CD8-positive, alpha-beta memory T cell (primary cell): ENCODE results near the gene AMBRA1. TPM values are rescaled to one million over a fixed set of nuclear protein-coding genes. Genes with fewer than 3 reads are reported as not detected.

Experiments
- CTCF ChIA-PET: fragments of 350-600 bp; sonication (Branson Sonifier 250); formaldehyde crosslinking; loops from one replicate; lab custom pipeline; 2021; ENCODE audit warnings: antibody characterized with exemption; lab: Charles Lee
- POLR2A ChIA-PET: fragments of 350-600 bp; sonication (Branson Sonifier 250); formaldehyde crosslinking; loops from one replicate; lab custom pipeline; 2021; ENCODE audit warnings: antibody characterized with exemption; lab: Charles Lee
- DNase-seq, 5 donors: peaks; one replicate each; pipeline versions ENCODE4 v3.0.0 to v3.0.0-alpha.2; 2020 to 2022; ENCODE audit warnings: mixed read lengths in 1 of 5
- H3K27ac ChIP-seq: one replicate; pipeline ENCODE4 v1.7.0; 2013; ENCODE audit warnings: low read depth, mild to moderate bottlenecking, low read length, moderate library complexity
- H3K27me3 ChIP-seq: 2 replicates; pipeline ENCODE4 v1.7.0; 2013; ENCODE audit warnings: low read length, mild to moderate bottlenecking; ENCODE audit not compliant: insufficient read depth, poor library complexity, severe bottlenecking
- H3K36me3 ChIP-seq: 2 replicates; pipeline ENCODE4 v1.7.0; 2013; ENCODE audit warnings: mild to moderate bottlenecking, low read length, moderate library complexity; ENCODE audit not compliant: insufficient read depth
- H3K4me1 ChIP-seq: 2 replicates; pipeline ENCODE4 v1.7.0; 2013; ENCODE audit warnings: mild to moderate bottlenecking, low read length, moderate library complexity; ENCODE audit not compliant: insufficient read depth
- H3K4me3 ChIP-seq: 2 replicates; pipeline ENCODE4 v1.7.0; 2013; ENCODE audit warnings: mild to moderate bottlenecking, low read length
- H3K9me3 ChIP-seq: 2 replicates; pipeline ENCODE4 v1.7.0; 2013; ENCODE audit warnings: mild to moderate bottlenecking, low read length
- H3K27ac Mint-ChIP-seq, 8 donors: one replicate each; pipeline ENCODE4 v1.8.0; 2020 to 2021; ENCODE audit warnings: mixed read lengths in 8 of 8, mild to moderate bottlenecking in 6 of 8, inconsistent platforms in 3 of 8, moderate library complexity in 3 of 8
- H3K27me3 Mint-ChIP-seq, 2 donors: one replicate each; pipeline ENCODE4 v1.8.0; 2020 to 2021; ENCODE audit warnings: mixed read lengths in 2 of 2, mild to moderate bottlenecking in 1 of 2, moderate library complexity in 1 of 2
- H3K36me3 Mint-ChIP-seq, 3 donors: one replicate each; pipeline ENCODE4 v1.8.0; 2020 to 2021; ENCODE audit warnings: mixed read lengths in 3 of 3, inconsistent platforms in 1 of 3, mild to moderate bottlenecking in 1 of 3
- H3K4me1 Mint-ChIP-seq, 3 donors: one replicate each; pipeline ENCODE4 v1.8.0; 2020 to 2021; ENCODE audit warnings: mixed read lengths in 3 of 3, inconsistent platforms in 1 of 3, mild to moderate bottlenecking in 1 of 3
- H3K4me3 Mint-ChIP-seq, 7 donors: one replicate each; pipeline ENCODE4 v1.8.0; 2020 to 2021; ENCODE audit warnings: mixed read lengths in 7 of 7, mild to moderate bottlenecking in 6 of 7, moderate library complexity in 4 of 7, inconsistent platforms in 2 of 7
- H3K9me3 Mint-ChIP-seq, 5 donors: one replicate each; pipeline ENCODE4 v1.8.0; 2020 to 2022; ENCODE audit warnings: mixed read lengths in 5 of 5, mild to moderate bottlenecking in 3 of 5, moderate library complexity in 2 of 5, inconsistent platforms in 1 of 5
- polyA plus RNA-seq: library from polyadenylated mRNA; unstranded; fragments of 300-500 nt; fragmentation: Illumina TruSeq; gene quantifications from one replicate; pipeline ENCODE4 v1.2.3, GENCODE V29; 2021
- total RNA-seq, 2 experiments: library from RNA; stranded (reverse); gene quantifications; one replicate each; pipeline ENCODE4 v1.2.3, GENCODE V29; 2021

Gene AMBRA1
- total and polyA plus RNA-seq, 3 experiments from 2014 or later: 13.6 to 33.3 (median 31.3) TPM

DNA sequence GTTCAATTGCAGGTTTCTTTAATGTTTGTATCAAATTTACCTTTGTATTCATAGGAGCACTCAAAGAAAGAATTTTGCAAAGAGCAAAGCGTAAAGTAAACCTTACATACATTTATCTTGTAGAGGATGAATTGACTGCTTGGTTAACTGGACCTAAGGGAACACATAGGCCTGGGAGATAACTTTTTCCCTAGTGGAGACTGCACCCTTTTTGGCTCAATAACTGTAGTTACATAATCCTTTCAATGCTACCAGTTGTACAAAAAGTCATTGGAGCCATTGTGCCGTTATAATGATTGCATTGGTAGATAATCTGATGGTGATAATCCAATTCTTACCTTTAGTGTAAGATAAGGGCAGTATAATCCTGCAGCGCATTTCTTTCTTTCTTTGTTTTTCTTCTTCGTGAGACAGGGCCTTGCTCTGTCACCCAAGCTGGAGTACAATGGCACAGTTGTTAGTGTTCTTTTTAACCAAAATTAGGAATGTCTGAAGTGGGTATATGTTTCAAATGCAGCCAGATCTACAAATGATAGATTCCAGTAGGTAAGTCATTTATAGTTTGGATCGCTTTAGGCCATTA lies 41.8 kb upstream of the AMBRA1 start:
- H3K36me3 ChIP-seq: peaks cover 31% of the 10 kb centered on the region
- no peak for DNase-seq
- H3K9me3 ChIP-seq: no peaks in the 10 kb centered on the region
- no peak overlapping the region for H3K4me3 ChIP-seq
- POLR2A ChIA-PET: no interaction called here
- Mint-ChIP-seq H3K27ac (no peak overlapping the region), H3K4me1 (peaks cover 24 to 49% (median 38%) of the 10 kb centered on the region in 3 donors), H3K9me3 (no peaks in the 10 kb centered on the region), H3K27me3 (no peaks in the 10 kb centered on the region), H3K36me3 (peaks cover 0 to 56% (median 12%) of the 10 kb centered on the region in 3 donors), H3K4me3 (no peak overlapping the region)
- CTCF ChIA-PET: no interaction called here
- H3K27me3 ChIP-seq: no peaks in the 10 kb centered on the region
- no peak overlapping the region for H3K27ac ChIP-seq
- H3K4me1 ChIP-seq: no peaks in the 10 kb centered on the region

- Mint-ChIP-seq H3K27ac (no peak overlapping the region), H3K9me3 (no peaks in the 10 kb centered on the region), H3K4me3 (no peak overlapping the region), H3K4me1 (peaks cover 23 to 45% (median 35%) of the 10 kb centered on the region in 3 donors), H3K36me3 (peaks cover 0 to 58% (median 8%) of the 10 kb centered on the region in 3 donors), H3K27me3 (no peaks in the 10 kb centered on the region)
- DNase-seq: no peak
- H3K4me1 ChIP-seq: no peaks in the 10 kb centered on the region
- H3K27ac ChIP-seq: no peak overlapping the region
- peaks cover 37% of the 10 kb centered on the region for H3K36me3 ChIP-seq
- CTCF ChIA-PET: no interaction called here
- no peak overlapping the region for H3K4me3 ChIP-seq
- no peaks in the 10 kb centered on the region for H3K27me3 ChIP-seq
- POLR2A ChIA-PET: no interaction called here
- H3K9me3 ChIP-seq: no peaks in the 10 kb centered on the region
Measured at GRCh38 chr11:46633291-46634217, 39.7 kb upstream of the AMBRA1 start.

GRCh38 chr11:46632502-46632901 lies 38.7 kb upstream of the AMBRA1 start:
- H3K27me3 Mint-ChIP-seq: no peaks in the 10 kb centered on the region
- no peak for DNase-seq
- Histone ChIP-seq H3K36me3 (peaks cover 35% of the 10 kb centered on the region), H3K4me3 (no peak overlapping the region), H3K27ac (no peak overlapping the region), H3K27me3 (no peaks in the 10 kb centered on the region), H3K9me3 (no peaks in the 10 kb centered on the region), H3K4me1 (no peaks in the 10 kb centered on the region)
- H3K27ac Mint-ChIP-seq: peak overlapping the region in 5 of 8 donors; percentile 22 to 80 (median 66)
- CTCF ChIA-PET: no interaction called here
- no peak overlapping the region for H3K4me3 Mint-ChIP-seq
- peaks cover 20 to 42% (median 33%) of the 10 kb centered on the region in 3 donors for H3K4me1 Mint-ChIP-seq
- POLR2A ChIA-PET: no interaction called here
- no peaks in the 10 kb centered on the region for H3K9me3 Mint-ChIP-seq
- peaks cover 0 to 52% (median 6%) of the 10 kb centered on the region in 3 donors for H3K36me3 Mint-ChIP-seq

DNA sequence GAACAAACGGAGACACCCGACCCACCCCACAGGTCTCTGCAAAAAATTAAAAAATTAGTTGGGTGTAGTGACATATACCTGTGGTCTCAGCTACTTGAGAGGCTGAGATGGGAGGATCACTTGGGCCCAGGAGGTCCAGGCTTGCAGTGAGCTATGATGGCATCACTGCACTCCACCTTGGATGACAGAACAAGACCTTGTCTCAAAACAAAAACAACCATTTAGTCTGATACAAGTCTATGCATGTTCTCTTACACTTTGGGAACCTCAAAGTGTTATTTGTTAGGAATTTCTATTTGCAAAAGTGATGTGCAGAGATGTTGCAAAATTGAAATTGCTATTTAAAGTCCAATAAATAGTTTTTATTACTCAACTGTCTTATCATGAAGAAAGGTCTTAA lies 37.9 kb upstream of the AMBRA1 start:
- Mint-ChIP-seq H3K27ac (peak overlapping the region in 1 of 8 donors; percentile 54), H3K4me1 (peaks cover 18 to 42% (median 35%) of the 10 kb centered on the region in 3 donors), H3K9me3 (no peaks in the 10 kb centered on the region), H3K36me3 (peaks cover 0 to 50% (median 6%) of the 10 kb centered on the region in 3 donors), H3K4me3 (no peak overlapping the region), H3K27me3 (no peaks in the 10 kb centered on the region)
- Histone ChIP-seq H3K27me3 (no peaks in the 10 kb centered on the region), H3K4me3 (no peak overlapping the region), H3K27ac (no peak overlapping the region), H3K9me3 (no peaks in the 10 kb centered on the region), H3K36me3 (peaks cover 29% of the 10 kb centered on the region), H3K4me1 (no peaks in the 10 kb centered on the region)
- DNase-seq: no peak
- CTCF ChIA-PET: no interaction called here
- POLR2A ChIA-PET: interaction anchor here (0.6 kb wide), 1 partner anchor 674 kb away, joined by 5 read pairs; no protein-coding TSS in a partner anchor

DNA sequence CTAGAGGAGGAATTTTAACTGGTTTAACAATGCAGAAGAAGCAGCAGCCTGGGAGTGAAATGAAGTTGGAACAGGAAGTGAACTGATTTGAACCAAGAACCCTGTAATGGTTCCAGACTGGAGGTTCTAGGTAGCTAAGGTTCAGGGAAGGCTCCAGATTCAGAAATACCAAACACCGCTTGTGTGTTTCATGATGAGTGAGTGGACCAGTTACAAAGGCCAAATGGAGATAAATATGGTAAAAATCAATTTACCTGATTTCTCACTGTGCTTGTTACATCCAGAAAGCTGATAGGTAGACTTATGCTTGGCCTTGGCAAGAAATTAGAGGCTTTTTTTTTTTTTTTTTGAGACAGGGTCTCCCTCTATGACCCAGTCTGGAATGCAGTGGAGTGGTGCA lies 36.4 kb upstream of the AMBRA1 start:
- Histone ChIP-seq H3K9me3 (no peaks in the 10 kb centered on the region), H3K27ac (no peak overlapping the region), H3K27me3 (no peaks in the 10 kb centered on the region), H3K36me3 (peaks cover 24% of the 10 kb centered on the region), H3K4me1 (no peaks in the 10 kb centered on the region), H3K4me3 (no peak overlapping the region)
- DNase-seq: no peak
- H3K36me3 Mint-ChIP-seq: peaks cover 0 to 53% (median 6%) of the 10 kb centered on the region in 3 donors
- H3K9me3 Mint-ChIP-seq: no peaks in the 10 kb centered on the region
- H3K4me3 Mint-ChIP-seq: no peak overlapping the region
- H3K27ac Mint-ChIP-seq: no peak overlapping the region
- H3K4me1 Mint-ChIP-seq: peaks cover 22 to 46% (median 38%) of the 10 kb centered on the region in 3 donors
- no peaks in the 10 kb centered on the region for H3K27me3 Mint-ChIP-seq
- ChIA-PET CTCF (no interaction called here), POLR2A (interaction anchor here (0.9 kb wide), 1 partner anchor 12 kb away, joined by 3 read pairs; no protein-coding TSS in a partner anchor)

DNA sequence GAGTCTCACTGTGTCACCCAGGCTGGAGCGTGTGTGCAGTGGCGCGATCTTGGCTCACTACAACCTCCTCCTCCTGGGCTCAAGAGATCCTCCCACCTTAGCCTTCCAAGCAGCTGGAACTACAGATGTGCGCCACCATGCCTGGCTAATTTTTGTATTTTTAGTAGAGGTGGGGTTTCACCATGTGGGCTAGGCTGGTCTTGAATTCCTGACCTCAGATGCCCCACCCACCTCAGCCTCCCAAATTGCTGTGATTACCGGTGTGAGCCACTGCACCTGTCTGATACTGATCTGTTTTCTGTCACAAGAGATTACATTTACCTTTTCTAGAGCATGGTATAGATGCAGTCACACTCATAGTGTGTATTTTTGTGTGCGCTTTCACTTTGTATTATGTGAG lies 35.1 kb upstream of the AMBRA1 start:
- no peaks in the 10 kb centered on the region for H3K4me1 ChIP-seq
- Mint-ChIP-seq H3K36me3 (peaks cover 0 to 64% (median 6%) of the 10 kb centered on the region in 3 donors), H3K4me3 (no peak overlapping the region), H3K27me3 (no peaks in the 10 kb centered on the region), H3K4me1 (peaks cover 29 to 58% (median 48%) of the 10 kb centered on the region in 3 donors), H3K9me3 (no peaks in the 10 kb centered on the region), H3K27ac (peak overlapping the region in 2 of 8 donors; percentile 46 to 66)
- POLR2A ChIA-PET: no interaction called here
- DNase-seq: no peak
- H3K27ac ChIP-seq: no peak overlapping the region
- peaks cover 28% of the 10 kb centered on the region for H3K36me3 ChIP-seq
- no peaks in the 10 kb centered on the region for H3K9me3 ChIP-seq
- no peak overlapping the region for H3K4me3 ChIP-seq
- no peaks in the 10 kb centered on the region for H3K27me3 ChIP-seq
- CTCF ChIA-PET: no interaction called here

- no peak overlapping the region for H3K4me3 ChIP-seq
- peak overlapping the region in 1 of 8 donors; percentile 46 for H3K27ac Mint-ChIP-seq
- H3K27me3 ChIP-seq: no peaks in the 10 kb centered on the region
- no peaks in the 10 kb centered on the region for H3K9me3 Mint-ChIP-seq
- peaks cover 5% of the 10 kb centered on the region for H3K4me1 ChIP-seq
- H3K36me3 Mint-ChIP-seq: peaks cover 0 to 66% (median 14%) of the 10 kb centered on the region in 3 donors
- CTCF ChIA-PET: no interaction called here
- POLR2A ChIA-PET: no interaction called here
- H3K9me3 ChIP-seq: no peaks in the 10 kb centered on the region
- H3K4me3 Mint-ChIP-seq: no peak overlapping the region
- H3K4me1 Mint-ChIP-seq: peaks cover 33 to 56% (median 50%) of the 10 kb centered on the region in 3 donors
- DNase-seq: no peak
- peaks cover 21% of the 10 kb centered on the region for H3K36me3 ChIP-seq
- H3K27ac ChIP-seq: no peak overlapping the region
- no peaks in the 10 kb centered on the region for H3K27me3 Mint-ChIP-seq
Measured at GRCh38 chr11:46625406-46625805, 31.6 kb upstream of the AMBRA1 start.
